GM18858 (cell line): ENCODE results near the gene TCTN2.

ENCODE experiments used
- ATAC-seq: cut with Tn5 transposase; IDR thresholded peaks from one replicate; pipeline ENCODE4 v1.9.1; 2021; ENCODE audit not compliant: unreplicated experiment

The TCTN2 gene

DNA sequence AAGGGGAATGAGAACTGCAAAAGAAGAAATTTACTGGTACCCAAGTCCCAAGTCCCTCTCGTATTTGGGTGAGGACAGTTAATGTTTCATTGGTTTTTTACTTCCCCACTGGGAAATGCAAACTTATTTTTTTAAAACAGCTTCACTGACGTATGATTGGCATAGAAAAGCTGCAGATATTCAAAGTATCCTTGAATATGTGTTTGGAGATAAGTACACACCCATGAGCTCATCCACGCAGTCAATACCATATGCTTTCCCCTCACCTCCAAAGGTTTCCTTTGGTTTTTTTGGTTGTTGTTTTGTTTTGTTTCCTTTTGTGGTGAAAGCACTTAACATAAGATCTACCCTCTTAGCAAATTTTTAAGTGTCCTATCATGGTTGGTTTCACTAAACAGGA, 13.1 kb downstream of the TCTN2 start:
- ATAC-seq, result no peak

GRCh38 chr12:123686636-123687190, 15.8 kb downstream of the TCTN2 start:
- ATAC-seq, result no peak

- ATAC-seq, result no peak
Measured at GRCh38 chr12:123690191-123690840, 19.4 kb downstream of the TCTN2 start.

DNA sequence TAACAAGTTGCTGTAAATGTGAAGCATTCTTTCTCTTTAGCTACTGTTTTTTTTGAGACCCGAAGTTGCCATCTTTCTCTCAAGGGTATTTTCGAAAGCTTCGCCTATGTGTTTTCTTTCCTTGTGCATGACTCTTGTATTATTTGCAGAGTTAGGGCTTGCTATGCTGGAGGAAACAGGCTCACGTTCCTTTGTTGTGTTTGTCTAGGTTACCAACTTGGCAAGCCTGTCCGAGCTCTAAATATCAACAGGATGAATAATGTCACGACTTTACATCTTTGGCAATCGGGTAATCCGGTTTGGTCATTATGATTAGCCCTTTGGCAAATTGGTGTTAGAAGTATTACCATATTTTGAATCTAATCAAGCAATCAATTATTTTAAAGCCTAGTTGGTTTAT, 25.3 kb downstream of the TCTN2 start:
- no peak for ATAC-seq

DNA sequence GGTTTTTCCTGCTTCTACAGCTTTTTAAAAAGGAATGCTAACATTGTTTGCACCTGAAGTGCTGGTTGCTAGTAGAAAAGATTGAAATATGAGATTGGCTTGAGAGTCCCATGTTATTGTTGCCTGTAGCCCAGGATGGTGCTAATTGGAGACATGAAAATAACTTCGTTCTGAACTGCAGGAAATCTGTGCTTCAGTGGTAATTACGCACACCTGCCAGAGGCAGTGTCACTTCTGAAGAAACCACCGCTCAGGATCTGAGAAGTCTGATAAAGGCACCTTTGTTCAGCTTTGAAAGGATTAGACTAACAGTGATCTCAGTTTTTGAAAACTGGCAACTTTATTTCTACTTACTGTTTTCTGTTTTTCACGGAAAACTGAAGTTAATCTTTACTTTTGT, 25.7 kb downstream of the TCTN2 start:
- no peak for ATAC-seq

DNA sequence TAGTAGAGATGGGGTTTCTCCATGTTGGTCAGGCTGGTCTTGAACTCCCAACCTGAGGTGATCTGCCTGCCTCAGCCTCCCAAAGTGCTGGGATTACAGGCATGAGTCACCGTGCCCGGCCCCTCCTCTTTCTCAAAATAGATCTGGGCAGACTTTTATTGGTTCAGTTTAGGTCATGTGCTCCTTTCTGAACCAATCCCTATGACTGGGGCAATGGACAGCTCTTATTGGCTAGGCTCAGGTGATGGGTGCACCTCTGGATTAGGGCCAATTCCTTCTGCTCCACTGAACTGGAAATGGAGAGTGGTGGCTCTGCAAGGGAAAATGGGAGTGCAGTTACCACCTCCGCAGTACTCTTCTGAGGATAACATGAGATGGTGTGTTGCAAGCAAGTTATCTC, 35.0 kb downstream of the TCTN2 start:
- no peak for ATAC-seq

- ATAC-seq, result no peak
Measured at GRCh38 chr12:123707466-123707865, 36.6 kb downstream of the TCTN2 start.

DNA sequence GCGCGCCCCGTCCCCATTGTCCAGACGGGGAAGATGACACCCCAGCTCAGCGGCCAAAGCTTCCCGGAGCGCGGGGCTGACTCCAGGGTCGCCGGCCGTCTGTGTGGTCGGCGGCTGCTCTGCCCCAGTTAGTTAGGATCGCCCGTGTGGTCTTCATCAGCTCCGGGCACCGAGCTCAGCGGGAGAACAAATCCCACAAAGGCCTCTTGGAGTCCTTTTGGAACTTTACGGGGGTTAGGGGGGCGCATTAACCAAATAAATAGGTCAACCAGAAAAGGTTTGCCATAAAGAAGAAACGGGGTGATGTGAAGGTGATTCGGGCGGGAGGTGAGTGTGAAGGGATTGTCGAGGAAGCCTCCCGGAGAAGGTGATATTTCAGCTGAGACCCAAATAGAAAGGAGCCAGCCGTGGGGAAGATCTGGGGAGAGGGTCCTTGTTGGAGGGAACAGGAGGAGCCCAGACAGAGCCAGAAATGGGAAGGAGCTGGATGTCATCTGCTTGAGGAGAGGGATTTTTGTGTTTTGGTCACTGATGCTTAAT, 41.9 kb downstream of the TCTN2 start:
- ATAC-seq, result peak; percentile 3

DNA sequence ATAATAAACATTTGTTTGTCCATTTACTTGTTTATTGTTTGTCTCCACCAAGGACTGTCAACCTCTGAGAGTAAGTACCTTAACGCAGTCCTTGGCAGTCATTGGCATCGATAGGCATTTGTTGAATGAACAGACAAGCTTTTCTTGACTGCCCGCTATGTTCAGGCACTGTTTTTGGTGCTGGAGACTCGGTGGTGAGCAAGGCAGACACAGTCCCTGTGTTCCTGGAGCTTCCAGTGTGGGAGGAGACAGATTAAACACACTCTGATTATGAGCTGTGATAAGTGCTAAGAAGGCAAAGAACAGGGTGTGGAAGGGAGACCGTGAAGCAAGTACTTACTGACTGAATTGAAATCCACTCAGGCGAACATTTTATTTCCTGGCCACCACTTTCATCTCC, 42.5 kb downstream of the TCTN2 start:
- ATAC-seq, result no peak

DNA sequence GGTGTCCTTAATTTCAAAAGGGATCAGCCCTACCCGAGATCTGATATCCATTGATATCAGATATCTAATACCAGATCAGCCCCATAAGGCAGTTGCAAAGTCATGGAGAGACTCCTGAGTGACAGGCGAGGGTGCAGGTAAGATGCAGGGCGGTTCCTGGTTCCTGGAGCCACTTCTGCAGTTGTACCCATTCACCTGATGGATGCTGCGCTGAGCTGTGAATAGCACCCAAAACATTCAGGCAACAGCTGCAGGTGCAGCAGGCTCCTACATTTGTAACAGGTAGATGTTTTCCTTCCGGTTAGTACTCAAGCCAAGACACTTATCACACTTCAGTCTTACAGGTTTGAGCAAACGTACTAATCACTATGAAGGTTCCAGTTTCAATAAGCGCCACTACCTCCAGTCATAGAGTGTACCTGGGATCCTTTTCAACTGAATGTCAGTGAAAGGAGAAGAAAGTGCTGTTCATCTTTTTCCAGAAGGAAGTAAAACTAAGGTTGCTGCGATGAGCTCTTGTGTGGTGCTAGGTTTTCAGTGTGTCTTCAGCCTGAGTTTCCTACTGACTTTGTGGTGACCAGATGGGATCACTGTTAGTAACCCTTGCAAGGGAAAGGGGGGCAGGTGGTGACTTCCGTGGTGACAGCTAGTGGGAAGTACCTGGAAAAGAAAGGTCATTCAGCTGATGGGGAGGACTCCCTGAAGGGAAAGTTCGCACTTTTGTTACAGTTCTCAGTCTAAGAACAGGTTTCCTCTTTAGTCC, 43.1 kb downstream of the TCTN2 start:
- ATAC-seq, result peak; percentile 38

GRCh38 chr12:123715195-123715594, 44.3 kb downstream of the TCTN2 start:
- no peak for ATAC-seq

GRCh38 chr12:123717350-123717749, 46.4 kb downstream of the TCTN2 start:
- no peak for ATAC-seq

- ATAC-seq, result no peak
Measured at GRCh38 chr12:123720141-123720814, 49.4 kb downstream of the TCTN2 start.

DNA sequence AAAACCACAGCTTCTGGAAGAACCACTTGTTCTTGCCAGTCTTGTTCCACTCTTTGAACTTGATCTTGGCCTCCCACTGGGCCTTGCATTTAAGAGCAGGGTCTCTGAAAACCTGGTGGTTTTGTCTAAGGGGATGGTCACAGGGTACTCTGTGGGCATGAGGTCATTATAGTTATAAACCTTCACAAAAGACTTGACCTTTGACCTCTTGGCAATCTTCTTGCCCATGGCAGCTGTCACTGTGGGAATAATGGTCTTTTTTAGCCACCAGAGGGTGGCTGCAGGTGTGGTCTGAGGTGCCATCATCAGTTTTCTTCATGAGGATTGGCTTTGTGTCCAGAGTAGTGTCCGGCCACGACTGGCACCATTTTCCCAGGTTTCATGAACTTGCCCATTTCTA, 50.3 kb downstream of the TCTN2 start:
- ATAC-seq, result no peak

- ATAC-seq, result no peak
Measured at GRCh38 chr12:123723011-123723410, 52.1 kb downstream of the TCTN2 start.

DNA sequence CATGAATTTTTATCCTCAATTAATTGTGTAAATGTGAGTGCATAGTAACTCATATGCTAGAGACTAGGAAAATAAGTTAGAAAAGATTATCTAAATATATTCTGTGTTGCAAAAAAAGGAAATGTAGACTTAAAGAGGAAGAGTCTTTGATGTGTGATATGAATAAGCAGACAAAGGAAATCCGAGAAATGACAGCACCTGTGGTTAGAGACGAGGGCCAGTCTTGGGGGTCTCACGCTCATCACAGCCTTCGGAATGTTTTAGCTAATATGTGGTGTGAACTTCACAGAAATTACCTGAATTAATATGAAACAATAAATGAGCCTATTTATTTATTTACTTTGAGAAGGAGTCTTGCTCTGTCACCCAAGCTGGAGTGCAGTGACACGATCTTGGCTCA, 52.9 kb downstream of the TCTN2 start:
- no peak for ATAC-seq

- no peak for ATAC-seq
Measured at GRCh38 chr12:123726244-123726643, 55.3 kb downstream of the TCTN2 start.

- no peak for ATAC-seq
Measured at GRCh38 chr12:123726962-123727361, 56.0 kb downstream of the TCTN2 start.

GRCh38 chr12:123727878-123728277, 57.0 kb downstream of the TCTN2 start:
- no peak for ATAC-seq

DNA sequence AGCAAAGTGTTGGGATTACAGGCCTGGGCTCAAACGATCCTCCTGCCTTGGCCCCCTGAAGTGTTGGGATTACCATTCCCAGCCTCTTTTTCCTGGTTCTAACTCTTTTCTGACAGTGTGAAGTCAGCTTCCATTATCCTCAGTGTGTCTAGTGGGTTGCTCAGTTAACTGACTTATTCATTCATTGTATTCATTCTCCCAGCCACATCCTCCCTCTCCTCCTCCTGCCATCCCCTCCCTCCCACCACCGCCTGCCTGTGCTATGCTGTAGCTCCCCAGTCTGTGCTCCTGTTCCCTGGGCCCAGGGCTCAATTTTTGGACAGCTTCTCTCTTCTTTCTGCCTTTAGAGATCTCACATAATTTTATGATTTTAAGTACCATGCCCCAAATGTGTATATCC, 60.7 kb downstream of the TCTN2 start:
- ATAC-seq, result no peak

DNA sequence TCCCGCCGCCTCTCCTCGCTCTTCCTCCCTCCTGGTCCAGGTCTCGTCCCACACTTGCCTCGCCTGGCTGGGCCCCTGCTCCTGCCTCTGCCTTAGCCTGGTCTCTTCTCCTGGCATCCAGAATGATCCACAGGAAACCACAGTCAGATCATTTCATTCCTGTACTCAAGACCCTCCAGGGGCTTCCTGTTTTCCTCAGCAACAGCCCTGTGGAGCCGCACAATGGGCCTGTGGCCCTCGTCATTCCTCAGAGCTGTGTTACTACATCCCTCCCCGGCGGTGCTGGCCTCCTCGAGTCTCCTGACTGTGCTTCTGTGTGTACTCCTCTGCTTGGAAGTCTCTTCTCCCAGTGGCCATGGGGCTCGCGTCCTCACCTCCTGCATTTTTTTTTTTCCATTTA, 61.3 kb downstream of the TCTN2 start:
- ATAC-seq, result no peak

- no peak for ATAC-seq
Measured at GRCh38 chr12:123733229-123733628, 62.3 kb downstream of the TCTN2 start.
